ENCODE measurements around the gene WDR27.
A peak's percentile ranks its signal among the peaks of the same experiment; 100 is the strongest.

The WDR27 gene

DNA sequence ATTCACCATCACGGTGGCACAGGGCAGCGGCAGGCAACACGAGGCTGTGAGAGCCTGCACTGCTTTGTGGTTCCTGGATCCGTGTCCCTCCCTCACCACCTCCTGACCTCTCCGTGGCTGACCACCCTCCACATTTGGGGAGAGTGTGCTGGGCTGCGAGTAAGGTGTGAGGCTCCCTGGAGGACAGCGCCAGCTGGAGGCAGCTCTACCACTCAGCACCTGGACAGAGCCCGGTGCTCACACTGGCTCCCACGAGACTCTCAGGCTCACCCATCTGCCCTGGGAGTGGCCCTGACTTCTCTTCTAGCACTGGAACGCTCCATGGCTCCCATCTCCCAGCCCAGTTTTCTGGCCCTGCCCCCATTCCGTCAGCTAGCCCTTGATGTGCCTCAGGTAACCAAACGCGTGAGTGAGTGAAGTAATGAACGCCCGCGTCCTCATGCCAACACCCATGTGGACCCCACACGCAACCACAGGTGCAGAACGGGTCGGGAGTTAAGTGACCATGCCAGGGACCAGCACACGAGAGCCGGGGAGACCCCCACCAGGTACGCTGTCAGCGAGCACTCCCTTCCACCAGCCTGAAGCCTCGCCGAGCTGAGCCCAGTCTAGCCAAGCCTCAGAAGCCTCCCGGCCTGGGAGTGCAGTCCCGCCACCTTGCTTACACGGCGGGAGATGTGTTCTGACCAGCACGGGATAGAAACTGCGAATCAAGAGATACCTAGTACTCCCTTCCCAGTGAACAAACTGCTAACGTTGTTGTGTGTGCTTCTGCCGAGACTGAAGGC lies 137.2 kb downstream of the WDR27 start:
- TF ChIP-seq, protein P1, sequence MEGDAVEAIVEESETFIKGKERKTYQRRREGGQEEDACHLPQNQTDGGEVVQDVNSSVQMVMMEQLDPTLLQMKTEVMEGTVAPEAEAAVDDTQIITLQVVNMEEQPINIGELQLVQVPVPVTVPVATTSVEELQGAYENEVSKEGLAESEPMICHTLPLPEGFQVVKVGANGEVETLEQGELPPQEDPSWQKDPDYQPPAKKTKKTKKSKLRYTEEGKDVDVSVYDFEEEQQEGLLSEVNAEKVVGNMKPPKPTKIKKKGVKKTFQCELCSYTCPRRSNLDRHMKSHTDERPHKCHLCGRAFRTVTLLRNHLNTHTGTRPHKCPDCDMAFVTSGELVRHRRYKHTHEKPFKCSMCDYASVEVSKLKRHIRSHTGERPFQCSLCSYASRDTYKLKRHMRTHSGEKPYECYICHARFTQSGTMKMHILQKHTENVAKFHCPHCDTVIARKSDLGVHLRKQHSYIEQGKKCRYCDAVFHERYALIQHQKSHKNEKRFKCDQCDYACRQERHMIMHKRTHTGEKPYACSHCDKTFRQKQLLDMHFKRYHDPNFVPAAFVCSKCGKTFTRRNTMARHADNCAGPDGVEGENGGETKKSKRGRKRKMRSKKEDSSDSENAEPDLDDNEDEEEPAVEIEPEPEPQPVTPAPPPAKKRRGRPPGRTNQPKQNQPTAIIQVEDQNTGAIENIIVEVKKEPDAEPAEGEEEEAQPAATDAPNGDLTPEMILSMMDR (IDR thresholded peaks at IDR 0.05; ENCODE audit: low read depth, low read length, missing control alignments), result peak; percentile 9
- DNase-seq (ENCODE audit: low read depth), result no peak
- H3K4me3 ChIP-seq (ENCODE audit: low read depth, low read length), result no peak overlapping the region

GRCh38 chr6:169561665-169562064 lies 140.2 kb downstream of the WDR27 start:
- no peak for DNase-seq (ENCODE audit: low read depth)
- TF ChIP-seq, protein P1 (IDR thresholded peaks at IDR 0.05; ENCODE audit: low read depth, low read length, missing control alignments), result no peak
- H3K4me3 ChIP-seq (ENCODE audit: low read depth, low read length), result no peak overlapping the region

DNA sequence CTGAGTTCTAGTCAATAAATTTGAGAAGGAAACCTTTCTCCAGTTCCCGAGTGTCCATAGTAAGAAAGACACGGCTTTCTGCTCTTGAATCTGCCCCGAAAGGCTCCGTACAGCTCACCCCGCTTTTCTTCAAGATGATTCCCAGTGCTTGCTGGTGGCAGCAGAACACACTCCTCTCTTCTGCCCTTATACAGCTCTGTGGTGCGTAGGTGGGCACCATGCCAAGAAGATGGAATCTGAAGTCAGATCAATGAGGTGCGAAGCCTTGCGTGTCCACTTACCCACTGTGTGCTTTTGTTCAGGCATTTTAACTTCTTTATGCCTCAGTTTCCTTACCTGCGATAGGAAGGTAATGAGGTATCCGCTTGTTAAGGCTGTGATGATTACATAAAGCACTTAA lies 142.2 kb downstream of the WDR27 start:
- H3K4me3 ChIP-seq (ENCODE audit: low read depth, low read length), result no peak overlapping the region
- no peak for DNase-seq (ENCODE audit: low read depth)
- TF ChIP-seq, protein P1 (IDR thresholded peaks at IDR 0.05; ENCODE audit: low read depth, low read length, missing control alignments), result no peak

GRCh38 chr6:169558774-169559441 lies 142.9 kb downstream of the WDR27 start:
- no peak overlapping the region for H3K4me3 ChIP-seq (ENCODE audit: low read depth, low read length)
- DNase-seq (ENCODE audit: low read depth), result no peak
- TF ChIP-seq, protein P1 (IDR thresholded peaks at IDR 0.05; ENCODE audit: low read depth, low read length, missing control alignments), result no peak

GRCh38 chr6:169558378-169558773 lies 143.5 kb downstream of the WDR27 start:
- DNase-seq (ENCODE audit: low read depth), result no peak
- no peak overlapping the region for H3K4me3 ChIP-seq (ENCODE audit: low read depth, low read length)
- TF ChIP-seq, protein P1 (IDR thresholded peaks at IDR 0.05; ENCODE audit: low read depth, low read length, missing control alignments), result no peak

DNA sequence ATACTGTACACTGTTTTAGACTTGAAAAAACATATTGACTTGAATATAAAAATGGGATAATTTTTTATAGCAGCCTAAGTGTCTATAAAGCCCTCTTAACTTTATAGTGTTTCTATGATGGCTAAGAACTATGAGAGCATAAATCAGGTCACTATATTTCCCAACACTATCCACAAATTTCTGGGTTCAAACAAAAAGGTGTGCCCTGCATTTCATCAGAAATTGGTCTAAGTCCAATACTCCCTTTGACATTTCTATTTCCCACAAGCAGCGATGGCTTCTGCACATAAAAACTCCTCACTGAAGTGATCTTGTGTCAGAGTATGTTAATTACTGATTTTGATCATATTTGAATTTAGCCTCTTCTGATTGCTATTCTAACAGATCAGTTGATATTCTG lies 143.9 kb downstream of the WDR27 start:
- TF ChIP-seq, protein P1 (IDR thresholded peaks at IDR 0.05; ENCODE audit: low read depth, low read length, missing control alignments), result no peak
- no peak overlapping the region for H3K4me3 ChIP-seq (ENCODE audit: low read depth, low read length)
- no peak for DNase-seq (ENCODE audit: low read depth)
